H1 (cell line): ENCODE data around the gene ECD. TPM values are rescaled to one million over a fixed set of nuclear protein-coding genes. Genes with fewer than 3 reads are reported as not detected.
A peak's percentile ranks its signal among the peaks of the same experiment; 100 is the strongest.

Experiments used
- BCL11A ChIP-seq, 2 experiments: IDR thresholded peaks; one replicate each; pipeline ENCODE4 v1.6.1; 2011; ENCODE audit warnings: low read depth in 2 of 2, low read length in 2 of 2, mild to moderate bottlenecking in 2 of 2
- CBX8 ChIP-seq: fragments of 300-800, 300-1000 bp; sonication (generic); IDR thresholded peaks from 2 replicates; pipeline ENCODE4 v1.7.1; 2016; ENCODE audit warnings: low read depth, low read length, borderline replicate concordance
- KDM5A ChIP-seq: fragments of 200-600 bp; IDR thresholded peaks from 2 replicates; pipeline ENCODE4 v1.7.1; 2012; ENCODE audit warnings: mild to moderate bottlenecking, low read length, inconsistent platforms, mixed read lengths
- NRF1 ChIP-seq: IDR thresholded peaks from 2 replicates; pipeline ENCODE4 v1.6.1; 2011; ENCODE audit warnings: mild to moderate bottlenecking, low read depth, low read length, improper control_type of control experiment
- POLR2A ChIP-seq, 2 experiments: IDR thresholded peaks; 1 replicate in 1 of 2; 2 replicates in 1 of 2; pipeline ENCODE4 v1.6.1; 2011; ENCODE audit warnings: low read depth in 2 of 2, low read length in 2 of 2, mild to moderate bottlenecking in 2 of 2; ENCODE audit errors: control extremely low read depth in 1 of 2
- POLR2AphosphoS5 ChIP-seq: IDR thresholded peaks from 2 replicates; pipeline ENCODE4 v1.6.1; 2011; ENCODE audit warnings: low read depth, low read length
- RAD21 ChIP-seq, 2 experiments: IDR thresholded peaks in 1 of 2; conservative IDR thresholded peaks in 1 of 2; 2 replicates each; pipeline ENCODE4 v1.6.1; 2011; ENCODE audit warnings: low read depth in 2 of 2, low read length in 2 of 2, improper control_type of control experiment in 1 of 2, inconsistent platforms in 1 of 2, mild to moderate bottlenecking in 1 of 2, moderate library complexity in 1 of 2
- RBBP5 ChIP-seq: IDR thresholded peaks from 2 replicates; pipeline ENCODE4 v1.7.1; 2012; ENCODE audit warnings: low read depth, mild to moderate bottlenecking, inconsistent platforms, low read length, moderate library complexity, borderline replicate concordance
- SIN3A ChIP-seq, 2 experiments: IDR thresholded peaks in 1 of 2; conservative IDR thresholded peaks in 1 of 2; 2 replicates each; pipeline ENCODE4 v1.6.1; 2011 to 2012; ENCODE audit warnings: low read length in 2 of 2, improper control_type of control experiment in 1 of 2, low read depth in 1 of 2, mild to moderate bottlenecking in 1 of 2
- SIRT6 ChIP-seq: IDR thresholded peaks from one replicate; pipeline ENCODE4 v1.7.1; 2012; ENCODE audit warnings: low read length, inconsistent platforms
- TAF7 ChIP-seq: optimal IDR thresholded peaks from 2 replicates; pipeline ENCODE3; 2011; ENCODE audit warnings: low read depth, mild to moderate bottlenecking, inconsistent platforms, low read length, moderate library complexity, borderline replicate concordance
- TBP ChIP-seq: IDR thresholded peaks from 2 replicates; pipeline ENCODE4 v1.6.1; 2011; ENCODE audit warnings: low read depth, low read length, improper control_type of control experiment
- TCF12 ChIP-seq: IDR thresholded peaks from 2 replicates; pipeline ENCODE4 v1.6.1; 2011; ENCODE audit warnings: low read depth, mild to moderate bottlenecking, low read length
- YY1 ChIP-seq: IDR thresholded peaks from 2 replicates; pipeline ENCODE4 v1.6.1; 2011; ENCODE audit warnings: low read depth, mild to moderate bottlenecking, low read length
- polyA plus RNA-seq, 7 experiments: library from polyadenylated mRNA; depleted of rRNA in 3 of 7; stranded (reverse) in 5 of 7; unstranded in 2 of 7; fragments of >200 nt in 5 of 7; fragments of 200-250 nt in 2 of 7; gene quantifications; 1 replicate in 5 of 7; 2 replicates in 1 of 7; 4 replicates in 1 of 7; pipeline versions ENCODE4 v1.2.1 to v1.2.3, GENCODE V29; 2011 to 2013; ENCODE audit warnings: missing spikeins in 2 of 7, mixed read lengths in 2 of 7
- total RNA-seq: library from RNA; stranded (reverse); fragmentation: NEBNext Ultra II Directional; extraction: Animal tissue kit (Norgen Biotek cat#: 25700); gene quantifications from 2 replicates; pipeline ENCODE4 v1.2.1, GENCODE V29; 2021

ECD gene
- total and polyA plus RNA-seq, 2 of the 8 experiments (the other 6 are each of a cell fraction or from before 2014, with no cell fraction given): 27.1 to 38.0 TPM

GRCh38 chr10:73110345-73110849 lies 57.4 kb downstream of the ECD start, which contains the start of gene NUDT13 (continued):
- TF ChIP-seq RAD21 (IDR thresholded peaks at IDR 0.05 in 1 of 2, conservative IDR thresholded peaks at IDR 0.05 in 1 of 2; ENCODE audit: low read depth in 2 of 2, low read length in 2 of 2) (no peak), NRF1 (no peak), SIN3A (conservative IDR thresholded peaks at IDR 0.05 in 1 of 2, IDR thresholded peaks at IDR 0.05 in 1 of 2; ENCODE audit: low read depth in 1 of 2, low read length in 2 of 2) (0 out of 4 replicates have a peak, but pooled peaks have one; percentile 41 to 59), KDM5A (no peak), POLR2A (IDR thresholded peaks at IDR 0.05; ENCODE audit: control extremely low read depth in 1 of 2, low read depth in 2 of 2, low read length in 2 of 2) (peak; percentile 51 to 64), POLR2AphosphoS5 (peak; percentile 65), YY1 (peak; percentile 89), RBBP5 (no peak), BCL11A (IDR thresholded peaks at IDR 0.05; ENCODE audit: low read depth in 2 of 2, low read length in 2 of 2) (no peak), TCF12 (0 out of 2 replicates have a peak, but pooled peaks have one; percentile 59), SIRT6 (no peak), TBP (peak; percentile 63), CBX8 (no peak), TAF7 (peak; percentile 14)
- TF ChIP-seq, all 59 proteins: peak for 10
